Measurements from ENCODE around the gene CREBZF.

Gene CREBZF, protein sequence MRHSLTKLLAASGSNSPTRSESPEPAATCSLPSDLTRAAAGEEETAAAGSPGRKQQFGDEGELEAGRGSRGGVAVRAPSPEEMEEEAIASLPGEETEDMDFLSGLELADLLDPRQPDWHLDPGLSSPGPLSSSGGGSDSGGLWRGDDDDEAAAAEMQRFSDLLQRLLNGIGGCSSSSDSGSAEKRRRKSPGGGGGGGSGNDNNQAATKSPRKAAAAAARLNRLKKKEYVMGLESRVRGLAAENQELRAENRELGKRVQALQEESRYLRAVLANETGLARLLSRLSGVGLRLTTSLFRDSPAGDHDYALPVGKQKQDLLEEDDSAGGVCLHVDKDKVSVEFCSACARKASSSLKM

DNA sequence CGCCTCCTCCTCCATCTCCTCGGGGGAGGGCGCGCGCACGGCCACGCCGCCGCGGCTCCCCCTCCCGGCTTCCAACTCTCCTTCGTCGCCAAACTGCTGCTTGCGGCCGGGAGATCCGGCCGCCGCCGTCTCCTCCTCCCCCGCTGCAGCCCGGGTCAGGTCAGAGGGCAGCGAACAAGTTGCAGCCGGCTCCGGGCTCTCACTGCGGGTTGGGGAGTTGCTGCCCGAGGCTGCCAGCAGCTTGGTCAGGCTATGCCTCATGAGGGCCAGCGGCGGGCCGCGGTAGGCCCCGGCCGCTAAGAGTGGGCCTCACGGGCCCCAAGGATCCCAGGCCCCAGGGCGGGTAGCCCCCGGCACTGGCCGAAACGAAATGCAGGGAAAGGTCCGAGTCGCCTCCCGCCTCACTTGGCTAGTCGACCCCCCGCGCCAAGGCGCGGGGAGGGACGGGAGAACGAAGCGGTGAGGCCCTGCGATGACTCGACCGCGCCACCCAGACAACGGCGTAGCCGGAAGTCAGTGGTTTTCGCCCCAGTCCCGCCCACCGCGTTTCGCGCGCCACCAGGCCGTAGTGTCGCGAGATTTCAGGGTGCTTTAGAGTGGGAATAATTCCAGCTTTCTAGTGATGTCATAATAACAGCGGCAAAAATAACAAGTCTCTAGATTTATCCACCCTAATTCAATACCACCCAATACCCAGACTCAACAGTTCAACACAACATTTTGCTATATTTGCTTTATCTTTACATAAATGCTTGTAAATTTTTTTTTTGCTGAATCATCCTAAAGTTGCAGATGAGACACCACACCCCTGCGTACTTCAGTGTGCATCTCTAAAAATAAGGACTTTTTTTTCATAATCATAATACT is at the start of gene CREBZF:
TSS of gene CREBZF (minus strand) at position 515 of the 867 bp plus-strand sequence. CDS start at position 261, 254 bp downstream.
- DNase-seq (ENCODE audit: low spot score) = peak; percentile 97

DNA sequence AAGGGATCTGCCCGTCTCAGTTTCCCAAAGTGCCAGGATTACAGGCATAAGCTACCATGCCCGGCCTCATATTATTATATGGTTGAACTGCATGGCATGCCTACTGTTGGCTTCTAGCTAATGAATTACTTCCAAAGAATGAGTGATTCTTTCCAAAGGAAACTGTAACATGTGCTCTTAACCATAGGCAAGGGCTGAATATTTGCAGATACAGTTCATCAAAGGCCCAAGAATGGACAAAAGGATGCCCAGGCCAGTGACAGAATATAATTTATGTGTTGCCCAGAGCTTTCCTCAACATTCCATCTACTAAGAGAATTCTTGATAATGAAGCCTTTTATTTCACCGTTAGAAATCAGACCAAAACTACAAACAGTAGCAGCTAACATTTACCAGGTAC is 48.0 kb upstream of the CREBZF start:
- DNase-seq (ENCODE audit: low spot score) = no peak

DNA sequence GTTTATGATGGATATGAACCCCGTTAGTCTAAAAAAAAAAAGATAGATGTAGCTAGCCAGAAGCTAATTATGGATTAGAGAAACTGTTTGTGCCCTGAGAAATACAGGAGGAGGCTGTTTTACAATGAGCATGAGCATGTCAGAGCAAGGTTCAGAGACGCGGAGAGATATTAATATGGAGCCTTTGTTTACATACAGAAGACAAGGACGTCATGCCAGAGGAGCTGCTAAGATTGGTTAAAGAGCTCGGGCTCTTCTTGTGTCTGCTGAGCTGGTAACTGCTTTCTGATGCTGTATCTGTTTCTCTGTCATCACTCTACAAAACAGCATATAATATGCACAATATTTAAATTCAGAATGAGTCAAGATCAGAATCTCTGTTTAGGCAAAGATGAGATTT is 46.0 kb upstream of the CREBZF start:
- DNase-seq (ENCODE audit: low spot score) = no peak

DNA sequence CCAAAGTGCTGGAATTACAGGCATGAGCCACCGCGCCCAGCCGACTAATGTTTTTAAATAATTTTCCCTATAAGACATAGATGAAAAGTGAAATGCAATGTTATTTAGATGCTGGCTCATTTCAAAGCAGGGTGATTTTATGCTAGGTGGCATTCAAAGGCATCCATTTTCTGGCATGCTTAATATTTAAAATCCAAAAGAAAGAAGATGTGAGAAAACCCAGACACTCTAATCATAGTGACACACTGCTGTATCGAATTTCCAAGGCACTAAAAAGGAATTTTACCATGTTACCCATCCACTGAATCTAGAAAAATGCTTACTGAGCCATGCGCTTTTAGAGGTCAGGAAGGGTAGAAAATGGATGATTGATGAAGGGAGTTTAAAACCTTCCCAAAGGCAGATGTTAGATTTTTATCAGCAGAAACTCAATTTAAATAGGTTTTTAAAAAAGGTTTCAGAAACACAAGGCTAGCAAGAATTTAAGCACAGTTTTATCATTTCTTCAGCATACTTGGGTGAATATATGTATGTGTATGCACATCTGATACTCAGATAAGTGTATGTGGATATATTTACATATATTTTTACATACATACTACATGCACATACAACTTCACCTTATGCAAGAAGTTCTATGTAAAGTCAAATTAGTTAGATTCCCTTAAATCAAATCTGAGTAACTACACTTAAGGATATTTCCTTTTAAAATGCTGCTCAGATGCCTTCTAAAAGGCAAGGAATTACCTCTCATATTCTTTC is 45.2 kb upstream of the CREBZF start:
- no peak for DNase-seq (ENCODE audit: low spot score)

DNA sequence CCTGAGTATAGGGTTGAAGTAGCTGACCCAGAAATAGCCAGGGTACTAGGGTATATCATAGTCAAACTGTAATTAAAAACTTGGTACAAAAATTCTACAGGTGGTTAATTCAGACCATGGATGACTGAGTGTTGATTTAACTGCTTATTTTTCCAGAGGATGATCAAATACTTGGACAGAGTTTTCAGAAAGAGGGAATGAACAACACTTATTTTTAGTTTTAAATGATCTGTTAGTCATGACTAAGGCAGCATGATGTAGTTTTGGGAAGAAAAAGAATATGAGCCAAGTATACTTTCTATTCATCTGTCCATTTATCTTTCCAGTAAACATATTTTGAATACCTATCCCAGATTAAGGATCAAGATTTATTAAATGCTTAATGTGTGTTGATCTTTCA is 40.9 kb upstream of the CREBZF start:
- DNase-seq (ENCODE audit: low spot score) = no peak

DNA sequence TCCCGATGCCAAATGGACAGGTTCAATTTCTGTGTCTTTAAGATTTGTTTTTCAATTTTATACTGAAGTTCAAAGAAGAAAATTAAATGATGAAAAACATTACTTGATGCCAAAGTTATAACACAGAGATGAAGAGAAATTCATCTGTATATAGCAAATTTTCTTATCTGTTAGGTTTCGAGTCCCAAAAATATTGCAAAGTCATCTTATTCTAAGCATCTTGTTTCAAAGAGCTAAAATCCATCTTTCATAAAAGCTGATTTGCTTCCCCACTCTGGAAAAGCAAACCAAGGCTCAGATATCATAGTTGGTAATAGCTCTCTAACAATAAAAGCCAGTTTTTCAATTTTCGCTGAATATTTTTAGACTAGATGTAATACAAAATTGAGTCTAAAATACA is 40.0 kb upstream of the CREBZF start:
- no peak for DNase-seq (ENCODE audit: low spot score)

DNA sequence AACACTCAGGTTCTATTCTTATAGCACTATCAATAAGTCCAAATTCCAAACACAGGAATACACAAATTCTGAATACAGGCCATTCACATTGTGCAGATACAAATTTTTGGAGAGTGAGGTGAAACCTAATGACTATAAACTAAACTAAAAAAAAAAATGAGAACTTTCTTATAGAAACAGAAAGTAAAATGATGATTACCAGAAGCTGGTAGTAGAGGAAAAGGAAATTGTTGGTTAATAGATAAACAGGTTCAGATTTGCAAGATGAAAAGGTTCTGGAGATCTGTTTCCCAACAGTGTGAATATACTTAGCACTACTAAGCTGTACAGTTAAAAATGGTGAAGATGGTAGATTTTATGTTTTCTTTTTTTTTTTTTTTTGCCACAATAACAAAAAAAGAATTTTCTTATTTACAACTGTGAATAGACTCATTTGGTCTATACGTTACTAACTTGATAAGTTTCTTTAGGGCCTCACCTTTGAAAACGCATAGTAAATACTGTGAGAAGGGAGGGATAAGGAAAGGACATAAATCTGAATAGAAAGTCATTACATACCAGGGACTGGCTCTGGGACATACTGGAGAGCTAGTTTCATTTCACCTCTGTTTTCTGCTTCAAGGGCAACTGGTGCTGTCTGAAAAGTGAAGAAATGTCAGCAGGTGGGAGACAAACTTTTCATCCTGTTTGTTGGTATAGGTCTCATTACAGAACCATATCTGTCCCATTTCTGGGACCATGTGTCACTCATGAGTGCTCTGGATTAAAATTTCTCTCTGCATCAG is 35.2 kb upstream of the CREBZF start:
- DNase-seq (ENCODE audit: low spot score) = no peak

DNA sequence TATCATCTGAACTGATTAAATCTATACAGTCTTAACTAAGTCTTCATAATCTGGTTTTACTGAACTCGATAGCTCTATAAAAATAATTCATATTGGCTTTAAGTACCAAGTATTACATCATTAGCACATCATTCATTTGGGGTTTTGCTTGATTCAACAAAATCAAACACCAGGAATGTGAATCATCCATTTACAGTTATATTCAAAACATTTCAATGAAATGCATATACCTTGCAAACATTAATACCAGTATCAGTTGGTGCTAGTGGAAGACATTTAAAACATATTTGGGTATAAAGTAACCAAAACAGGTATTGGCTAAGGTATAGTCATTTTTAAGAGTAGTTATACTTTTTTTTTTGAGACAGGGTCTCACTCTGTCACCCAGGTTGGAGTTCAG is 33.3 kb upstream of the CREBZF start:
- no peak for DNase-seq (ENCODE audit: low spot score)

DNA sequence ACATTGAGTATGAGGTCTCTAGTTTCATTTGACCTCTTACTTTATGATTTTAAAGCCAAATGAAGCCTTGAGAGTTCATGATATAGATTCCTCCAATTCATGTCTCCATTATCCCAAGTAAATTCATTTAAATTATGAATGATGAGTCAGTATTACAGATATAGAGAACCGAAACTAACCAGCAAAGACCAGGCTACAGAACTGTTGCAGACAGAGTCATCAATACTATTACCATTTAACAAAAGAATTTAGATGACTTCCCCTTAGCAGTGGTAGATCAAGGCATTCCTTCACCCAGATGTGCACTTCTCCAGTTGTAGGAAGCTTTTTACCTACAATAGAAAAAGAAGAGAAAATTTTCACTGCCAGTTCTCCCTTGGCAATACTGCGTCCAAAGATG is 32.8 kb upstream of the CREBZF start:
- no peak for DNase-seq (ENCODE audit: low spot score)

DNA sequence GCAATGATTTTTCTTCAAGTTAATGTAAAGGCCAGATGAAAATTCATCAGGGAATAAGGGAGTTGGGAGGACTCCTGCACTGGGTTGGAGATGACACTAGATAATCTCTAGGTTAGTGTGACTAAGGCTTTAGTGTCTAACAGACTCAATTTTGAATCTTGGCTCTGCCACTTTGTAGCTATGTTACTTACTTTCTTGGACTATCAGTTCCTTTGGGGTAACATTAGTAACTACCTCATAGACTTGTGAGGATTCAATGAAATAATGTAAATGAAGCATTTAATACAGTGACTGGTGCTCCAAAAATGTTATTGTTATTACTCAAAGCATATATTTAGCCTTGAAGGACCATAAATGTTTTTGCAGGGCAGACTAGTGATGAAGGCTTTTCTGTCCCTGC is 30.6 kb upstream of the CREBZF start:
- DNase-seq (ENCODE audit: low spot score) = no peak

DNA sequence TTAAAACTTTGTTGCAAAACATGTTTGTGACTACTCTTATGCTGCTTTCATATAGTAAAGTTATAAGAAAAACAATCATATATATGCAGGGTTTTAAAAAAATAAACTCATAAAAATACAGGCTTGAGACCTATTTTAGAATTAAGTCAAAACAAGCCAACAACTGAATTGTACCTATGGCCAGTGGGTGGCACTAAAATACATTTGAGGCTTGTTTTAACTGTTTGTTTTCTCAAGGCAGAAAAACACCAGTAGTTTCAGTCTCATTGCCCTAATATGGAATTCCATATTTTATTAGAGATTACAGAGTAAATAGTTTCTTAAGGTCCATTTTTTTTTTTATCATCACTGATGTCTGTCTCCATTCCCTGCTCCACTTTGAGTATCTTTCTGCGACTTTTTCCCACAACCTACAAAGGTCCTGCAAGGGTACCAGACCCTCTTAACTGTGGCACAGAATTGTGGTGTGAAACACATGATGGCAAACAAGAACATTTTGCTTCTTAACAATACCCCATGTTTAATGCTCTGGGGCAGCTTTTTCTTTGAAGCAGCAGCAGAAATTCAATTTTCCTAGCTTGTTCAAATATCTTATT is 29.6 kb upstream of the CREBZF start:
- no peak for DNase-seq (ENCODE audit: low spot score)

DNA sequence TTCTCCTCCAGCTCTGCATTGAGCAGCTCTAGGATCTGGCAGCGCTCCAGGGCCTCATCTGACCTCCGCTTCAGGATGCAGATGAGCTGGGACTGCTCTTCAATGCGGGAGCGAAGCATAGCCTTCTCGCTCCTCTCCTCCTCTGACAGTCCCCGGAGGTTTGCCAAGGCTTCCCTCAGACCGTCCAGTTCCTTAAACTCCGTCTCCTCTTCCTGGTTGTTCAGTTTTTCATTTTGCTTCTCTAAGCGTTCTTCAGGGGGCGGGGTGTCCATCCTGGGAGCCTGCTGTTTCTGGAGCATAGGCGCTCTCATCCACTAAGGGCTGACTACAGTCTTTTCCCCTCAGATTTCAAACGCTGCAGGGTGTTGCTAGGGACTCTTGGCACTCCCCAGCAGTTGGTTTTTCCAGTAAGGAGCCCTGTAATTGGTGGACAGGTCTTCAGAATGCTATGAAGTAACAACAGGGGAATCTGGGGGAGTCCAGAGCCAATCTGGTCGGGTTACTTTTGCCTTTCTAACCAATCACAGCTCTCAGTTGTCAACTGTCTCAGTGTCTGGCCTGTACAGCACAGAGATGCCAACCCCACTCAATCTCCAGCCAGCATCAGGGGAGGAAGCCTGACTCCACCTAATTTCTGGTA is 21.0 kb upstream of the CREBZF start, which contains the start of gene CCDC89:
TSS of gene CCDC89 (minus strand) at position 376 of the 640 bp plus-strand sequence. CDS start at position 311, 65 bp downstream.
- no peak for DNase-seq (ENCODE audit: low spot score)

DNA sequence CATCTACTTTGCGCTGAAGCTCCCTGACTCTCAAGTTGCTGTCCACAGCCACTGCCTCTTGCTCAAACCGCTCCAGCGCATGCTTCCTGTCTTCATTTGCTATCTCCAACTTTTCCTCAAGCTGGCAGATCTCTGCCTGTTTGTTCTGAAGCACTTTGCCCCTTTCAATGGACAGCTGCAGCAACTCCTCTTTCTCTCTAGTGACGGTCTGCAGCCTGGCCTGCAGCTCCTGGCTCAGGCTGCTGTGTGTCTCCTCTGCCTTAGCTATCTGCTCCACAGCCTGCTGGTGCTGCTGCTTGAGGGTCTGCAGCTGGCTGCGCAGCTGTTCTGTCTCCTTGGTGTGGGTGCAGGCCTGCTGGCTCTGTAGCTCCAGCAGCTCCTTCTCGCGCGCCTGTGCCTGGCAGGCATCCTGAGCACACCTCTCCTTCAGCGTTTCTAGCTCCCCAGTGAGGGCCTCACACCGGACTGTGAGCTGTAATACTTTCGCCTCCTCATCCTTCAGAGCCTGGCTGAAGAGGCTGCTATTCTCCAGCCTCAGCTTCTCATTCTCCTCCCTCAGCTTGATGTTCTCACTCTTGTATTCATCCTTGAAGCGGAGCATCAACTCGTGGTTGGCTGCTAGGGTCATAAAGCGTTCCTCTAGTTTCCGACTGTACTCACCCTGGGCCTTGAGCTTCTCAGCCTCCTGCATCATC is 20.3 kb upstream of the CREBZF start:
- DNase-seq (ENCODE audit: low spot score) = no peak

DNA sequence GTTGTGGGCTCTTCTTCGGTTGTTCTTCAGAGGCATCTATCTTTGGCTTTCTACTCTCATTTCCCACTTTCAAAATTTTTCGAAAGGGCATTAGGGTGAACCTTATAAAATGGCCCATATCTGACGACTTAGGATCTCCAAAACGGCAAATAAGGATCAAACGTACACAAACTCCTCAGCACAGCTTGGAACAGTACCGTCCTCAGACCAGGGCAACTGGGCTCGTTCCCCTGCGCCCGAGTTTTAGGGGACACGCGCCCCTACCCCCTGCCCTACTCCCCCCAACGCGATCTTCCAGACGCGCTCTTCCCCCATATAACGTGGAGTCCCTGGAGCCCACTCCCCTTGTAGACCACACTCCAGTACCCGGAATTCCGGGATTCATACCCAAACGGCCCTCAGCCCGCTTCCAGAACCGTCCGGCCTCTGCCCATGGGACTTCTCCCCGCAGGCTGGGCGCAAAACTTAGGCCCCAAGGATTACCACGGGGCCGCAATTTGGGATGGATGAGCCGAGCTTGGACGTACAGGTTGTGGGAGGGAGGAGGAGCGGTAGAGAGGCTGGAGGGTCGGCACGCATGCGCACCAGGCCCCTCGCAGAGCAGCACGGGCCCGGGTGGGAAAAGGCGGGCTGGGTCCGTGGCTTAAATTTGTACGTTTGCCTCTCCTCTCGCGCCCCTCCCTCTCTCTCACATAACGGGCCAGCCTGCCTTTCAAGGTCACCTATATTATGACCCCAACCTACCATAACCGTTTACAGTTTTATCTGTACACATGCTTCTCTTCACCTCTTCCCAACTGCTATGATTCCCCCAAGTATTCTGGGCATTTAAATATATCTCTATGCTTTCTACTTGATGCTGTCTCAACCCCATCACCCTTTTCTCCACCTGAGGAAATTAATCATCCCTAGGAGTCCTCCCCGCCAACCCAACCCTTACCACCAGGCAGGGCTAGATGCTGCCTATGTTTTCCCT is 17.7 kb upstream of the CREBZF start:
- no peak for DNase-seq (ENCODE audit: low spot score)

DNA sequence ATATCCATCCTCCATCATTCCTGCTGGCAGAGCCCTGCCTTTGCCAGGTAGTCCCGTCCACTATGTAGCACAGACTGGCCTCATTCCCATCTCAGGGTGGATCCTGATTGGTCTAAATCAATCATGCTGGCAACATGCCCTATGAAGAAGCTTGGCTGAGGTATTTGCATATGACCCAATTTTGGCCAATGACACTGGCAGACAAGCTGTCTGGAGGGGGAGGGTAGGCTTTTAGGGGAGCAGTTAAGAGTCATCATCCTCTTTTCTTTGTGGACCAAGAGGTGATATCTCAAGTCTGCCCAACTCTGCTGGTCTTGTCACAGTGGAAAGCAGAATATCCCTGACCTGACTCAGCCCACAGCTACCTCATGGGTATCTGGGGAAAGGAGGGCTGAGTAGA is 16.0 kb upstream of the CREBZF start:
- DNase-seq (ENCODE audit: low spot score) = no peak

DNA sequence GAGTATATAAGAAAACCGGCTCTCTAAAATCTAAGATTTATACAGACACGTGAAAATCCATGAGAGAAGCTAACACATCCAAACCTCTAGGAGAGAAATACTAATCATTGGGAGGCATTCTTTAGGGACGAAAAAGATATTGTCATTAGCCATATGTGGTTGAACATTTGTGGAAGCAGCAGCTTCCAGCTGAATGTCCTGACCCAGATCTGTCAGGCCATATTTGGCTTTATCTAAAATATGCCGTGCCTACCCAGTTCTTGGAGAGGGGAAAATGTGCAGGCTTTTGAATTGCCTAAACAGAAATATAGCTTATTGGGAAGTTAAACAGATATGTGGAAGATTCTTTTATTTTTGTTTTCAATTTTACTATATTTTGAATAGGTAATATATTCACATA is 14.6 kb upstream of the CREBZF start:
- no peak for DNase-seq (ENCODE audit: low spot score)

DNA sequence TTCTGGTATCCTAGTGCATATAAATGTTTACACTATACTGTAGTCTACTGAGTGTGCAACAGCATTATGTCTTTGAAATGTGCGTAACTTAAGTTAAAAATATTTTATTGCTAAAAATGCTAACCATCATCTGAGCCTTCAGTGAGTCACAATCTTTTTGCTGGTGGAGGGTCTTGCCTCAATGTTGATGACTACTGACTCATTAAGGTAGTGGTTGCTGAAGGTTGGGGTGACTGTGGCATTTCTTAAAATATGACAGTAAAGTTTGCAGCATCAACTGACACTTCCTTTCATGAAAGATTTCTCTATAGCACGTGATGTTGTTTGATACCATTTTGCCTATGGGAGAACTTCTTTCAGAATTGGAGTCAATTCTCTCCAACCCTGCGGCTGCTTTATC is 8.5 kb upstream of the CREBZF start:
- no peak for DNase-seq (ENCODE audit: low spot score)

DNA sequence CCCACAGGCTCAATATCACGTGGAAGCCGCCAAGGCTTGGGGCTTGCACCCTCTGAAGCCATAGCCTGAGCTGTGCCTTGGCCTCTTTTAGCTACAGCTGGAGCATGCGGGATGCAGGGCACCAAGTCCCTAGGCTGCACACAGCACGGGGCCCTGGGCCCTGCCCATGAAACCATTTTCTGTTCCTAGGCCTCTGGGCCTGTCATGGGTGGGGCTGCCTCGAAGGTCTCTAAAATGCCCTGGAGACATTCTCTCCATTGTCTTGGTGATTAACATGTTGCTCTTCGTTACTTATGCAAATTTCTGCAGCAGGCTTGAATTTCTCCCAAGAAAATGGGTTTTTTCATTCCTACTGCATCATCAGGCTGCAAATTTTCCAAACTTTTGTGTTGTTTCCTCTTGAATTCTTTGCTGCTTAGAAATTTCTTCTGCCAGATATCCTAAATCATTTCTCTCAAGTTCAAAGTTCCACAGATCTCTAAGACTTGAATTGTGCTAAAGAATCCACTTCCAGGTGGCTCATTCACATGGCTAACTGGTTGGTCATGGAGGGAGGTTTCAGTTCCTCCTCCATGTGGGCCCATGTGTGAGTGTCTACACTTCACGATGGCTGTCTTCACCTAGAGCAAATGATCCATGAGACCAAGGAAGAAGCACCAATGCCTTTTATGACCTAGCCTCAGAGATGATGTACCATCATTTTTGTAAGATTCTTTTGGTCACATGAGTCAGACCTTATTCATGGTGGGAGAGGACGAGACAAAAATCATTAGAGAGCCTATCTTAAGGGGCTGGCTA is 7.4 kb upstream of the CREBZF start:
- no peak for DNase-seq (ENCODE audit: low spot score)

Data from hematopoietic multipotent progenitor cell treated with erythropoietin and hydrocortisone succinate and interleukin-3 and kit ligand, for 15 days (in vitro differentiated cells).